Fibroblast of lung (primary cell): Measurements from ENCODE around the gene TEKT3. TPM values are rescaled to one million over a fixed set of nuclear protein-coding genes. Genes with fewer than 3 reads are reported as not detected.

Experiments used
- DNase-seq, 2 donors: peaks; one replicate each; pipeline versions ENCODE4 v3.0.0 to v3.0.0-alpha.2; 2010; ENCODE audit warnings: low read depth in 2 of 2
- H2AFZ ChIP-seq: 2 replicates; pipeline ENCODE4 v1.5.1; 2012; ENCODE audit warnings: low read length, control low read depth, inconsistent platforms
- H3K27ac ChIP-seq: 2 replicates; pipeline ENCODE4 v1.5.1; 2011; ENCODE audit warnings: low read length, control low read depth; ENCODE audit not compliant: insufficient read depth
- H3K27me3 ChIP-seq: 2 replicates; pipeline ENCODE4 v1.5.1; 2011; ENCODE audit warnings: mild to moderate bottlenecking, low read length; ENCODE audit not compliant: control insufficient read depth, insufficient read depth
- H3K36me3 ChIP-seq: 2 replicates; pipeline ENCODE4 v1.5.1; 2011; ENCODE audit warnings: low read length; ENCODE audit not compliant: control insufficient read depth, insufficient read depth
- H3K4me1 ChIP-seq: 2 replicates; pipeline ENCODE4 v1.5.1; 2011; ENCODE audit warnings: low read length; ENCODE audit not compliant: control insufficient read depth, insufficient read depth; ENCODE audit errors: extremely low read depth
- H3K4me2 ChIP-seq: 2 replicates; pipeline ENCODE4 v1.5.1; 2011; ENCODE audit warnings: low read length, control low read depth; ENCODE audit not compliant: insufficient read depth; ENCODE audit errors: extremely low read depth
- H3K4me3 ChIP-seq, 4 experiments: fragments of 200-600 bp in 1 of 4; sonication (generic) in 1 of 4; replicated peaks in 1 of 4; 2 replicates each; pipeline ENCODE4 v1.5.1; 2011 to 2016; ENCODE audit warnings: low read length in 4 of 4, low read depth in 3 of 4, mild to moderate bottlenecking in 3 of 4, control low read depth in 2 of 4, inconsistent platforms in 1 of 4, mixed read lengths in 1 of 4; ENCODE audit not compliant: insufficient read depth in 1 of 4; ENCODE audit errors: control extremely low read depth in 1 of 4
- H3K79me2 ChIP-seq: 2 replicates; pipeline ENCODE4 v1.5.1; 2012; ENCODE audit warnings: mild to moderate bottlenecking, low read length, inconsistent platforms; ENCODE audit not compliant: control insufficient read depth, insufficient read depth
- H3K9ac ChIP-seq: 2 replicates; pipeline ENCODE4 v1.5.1; 2011; ENCODE audit warnings: mild to moderate bottlenecking, low read length, control low read depth; ENCODE audit not compliant: insufficient read depth
- H3K9me3 ChIP-seq: 2 replicates; pipeline ENCODE4 v1.5.1; 2012; ENCODE audit warnings: low read depth, low read length; ENCODE audit not compliant: control insufficient read depth, insufficient read depth
- H4K20me1 ChIP-seq: 2 replicates; pipeline ENCODE4 v1.5.1; 2011; ENCODE audit warnings: low read length; ENCODE audit not compliant: control insufficient read depth, insufficient read depth; ENCODE audit errors: extremely low read depth
- CTCF ChIP-seq, 2 donors: IDR thresholded peaks in 1 of 2; conservative IDR thresholded peaks in 1 of 2; 1 replicate in 1 of 2; 2 replicates in 1 of 2; pipeline ENCODE4 v1.5.1; 2011 to 2012; ENCODE audit warnings: low read length in 2 of 2, control low read depth in 1 of 2, inconsistent platforms in 1 of 2, low read depth in 1 of 2, mild to moderate bottlenecking in 1 of 2
- EZH2 ChIP-seq: IDR thresholded peaks from 2 replicates; pipeline ENCODE4 v1.5.1; 2012; ENCODE audit warnings: low read length, control low read depth, mild to moderate bottlenecking; ENCODE audit errors: missing control alignments
- polyA plus RNA-seq, 2 donors: library from polyadenylated mRNA; depleted of rRNA in 1 of 2; stranded (reverse) in 1 of 2; unstranded in 1 of 2; fragments of >200 nt; gene quantifications; 2 replicates each; pipeline ENCODE4 v1.2.1, GENCODE V29; 2011 to 2012; ENCODE audit warnings: missing spikeins in 1 of 2
- total RNA-seq: library from RNA; depleted of rRNA; stranded (reverse); fragments of >200 nt; gene quantifications from 2 replicates; pipeline ENCODE4 v1.2.1, GENCODE V29; 2014

The TEKT3 gene
- total and polyA plus RNA-seq, 2 donors (not counting 1 experiment from before 2014, with no cell fraction given): 0.33 to 0.52 TPM

GRCh38 chr17:15260376-15261257 is 80.8 kb downstream of the TEKT3 start:
- Histone ChIP-seq H3K9me3 (no peaks in the 10 kb centered on the region), H2AFZ (peak overlapping the region; percentile 78), H3K36me3 (peaks cover 9% of the 10 kb centered on the region), H3K4me3 (peak overlapping the region; percentile 79 to 93 (median 89)), H3K4me2 (peak overlapping the region; percentile 92), H3K27ac (peak overlapping the region; percentile 94), H3K4me1 (peaks cover 21% of the 10 kb centered on the region), H4K20me1 (no peaks in the 10 kb centered on the region), H3K79me2 (peaks cover 37% of the 10 kb centered on the region), H3K27me3 (no peaks in the 10 kb centered on the region), H3K9ac (peak overlapping the region; percentile 93)
- peak; percentile 89 to 91 for DNase-seq
- no peak for TF ChIP-seq EZH2
- TF ChIP-seq CTCF (conservative IDR thresholded peaks at IDR 0.05 in 1 of 2, IDR thresholded peaks at IDR 0.05 in 1 of 2; ENCODE audit: low read depth in 1 of 2, low read length in 2 of 2): peak; percentile 33 to 36

GRCh38 chr17:15257796-15258512 is 83.4 kb downstream of the TEKT3 start:
- no peaks in the 10 kb centered on the region for H4K20me1 ChIP-seq
- peaks cover 21% of the 10 kb centered on the region for H3K4me1 ChIP-seq
- H2AFZ ChIP-seq: no peak overlapping the region
- DNase-seq: no peak
- no peaks in the 10 kb centered on the region for H3K9me3 ChIP-seq
- H3K36me3 ChIP-seq: peaks cover 16% of the 10 kb centered on the region
- no peak overlapping the region for H3K27ac ChIP-seq
- H3K79me2 ChIP-seq: peaks cover 51% of the 10 kb centered on the region
- TF ChIP-seq CTCF (conservative IDR thresholded peaks at IDR 0.05 in 1 of 2, IDR thresholded peaks at IDR 0.05 in 1 of 2; ENCODE audit: low read depth in 1 of 2, low read length in 2 of 2) (no peak), EZH2 (no peak)
- peak overlapping the region in 2 of 4 experiments; percentile 34 to 79 for H3K4me3 ChIP-seq
- H3K9ac ChIP-seq: no peak overlapping the region
- no peaks in the 10 kb centered on the region for H3K27me3 ChIP-seq
- H3K4me2 ChIP-seq: peak overlapping the region; percentile 54

- TF ChIP-seq CTCF (conservative IDR thresholded peaks at IDR 0.05 in 1 of 2, IDR thresholded peaks at IDR 0.05 in 1 of 2; ENCODE audit: low read depth in 1 of 2, low read length in 2 of 2): peak; percentile 84 to 89
- no peak for TF ChIP-seq EZH2
- H3K27ac ChIP-seq: no peak overlapping the region
- no peak overlapping the region for H3K9ac ChIP-seq
- peak overlapping the region in 2 of 4 experiments; percentile 36 to 45 for H3K4me3 ChIP-seq
- peaks cover 16% of the 10 kb centered on the region for H3K36me3 ChIP-seq
- peak overlapping the region; percentile 86 for H3K4me2 ChIP-seq
- H3K27me3 ChIP-seq: no peaks in the 10 kb centered on the region
- H3K79me2 ChIP-seq: peaks cover 51% of the 10 kb centered on the region
- H3K9me3 ChIP-seq: no peaks in the 10 kb centered on the region
- peak; percentile 73 to 81 for DNase-seq
- H2AFZ ChIP-seq: no peak overlapping the region
- H4K20me1 ChIP-seq: no peaks in the 10 kb centered on the region
- peaks cover 21% of the 10 kb centered on the region for H3K4me1 ChIP-seq
Measured at GRCh38 chr17:15257258-15257788, 84.1 kb downstream of the TEKT3 start.
